ENCODE measurements around the gene ATXN1.

Gene ATXN1

GRCh38 chr6:16727996-16728395 is 33.3 kb downstream of the ATXN1 start:
- H3K9me3 ChIP-seq, result no peaks in the 10 kb centered on the region
- H3K4me3 ChIP-seq, result no peak overlapping the region
- H3K9ac ChIP-seq, result no peak overlapping the region
- no peak for TF ChIP-seq Cebpa-rat (IDR thresholded peaks at IDR 0.05)
- H3K4me1 ChIP-seq, result peaks cover 19% of the 10 kb centered on the region
- H3K27ac ChIP-seq, result no peak overlapping the region
- H3K27me3 ChIP-seq, result no peaks in the 10 kb centered on the region
- H4K20me1 ChIP-seq, result no peaks in the 10 kb centered on the region
- H3K4me2 ChIP-seq, result no peak overlapping the region
- H3K36me3 ChIP-seq, result no peaks in the 10 kb centered on the region

- H3K4me3 ChIP-seq, result no peak overlapping the region
- H3K4me2 ChIP-seq, result no peak overlapping the region
- no peaks in the 10 kb centered on the region for H3K36me3 ChIP-seq
- TF ChIP-seq Cebpa-rat (IDR thresholded peaks at IDR 0.05), result no peak
- H3K9ac ChIP-seq, result no peak overlapping the region
- no peaks in the 10 kb centered on the region for H3K9me3 ChIP-seq
- H3K4me1 ChIP-seq, result no peaks in the 10 kb centered on the region
- no peaks in the 10 kb centered on the region for H3K27me3 ChIP-seq
- no peak overlapping the region for H3K27ac ChIP-seq
- H4K20me1 ChIP-seq, result no peaks in the 10 kb centered on the region
These were observed 36.0 kb downstream of the ATXN1 start for GRCh38 chr6:16725145-16725864.

- H4K20me1 ChIP-seq, result peaks cover 9% of the 10 kb centered on the region; the same call in 1 of the 2 replicates
- TF ChIP-seq Cebpa-rat (IDR thresholded peaks at IDR 0.05), result no peak
- H3K27me3 ChIP-seq, result no peaks in the 10 kb centered on the region
- no peak overlapping the region for H3K4me3 ChIP-seq
- no peaks in the 10 kb centered on the region for H3K9me3 ChIP-seq
- no peak overlapping the region for H3K4me2 ChIP-seq
- H3K9ac ChIP-seq, result no peak overlapping the region
- H3K36me3 ChIP-seq, result no peaks in the 10 kb centered on the region
- no peaks in the 10 kb centered on the region for H3K4me1 ChIP-seq
- no peak overlapping the region for H3K27ac ChIP-seq
These were observed 37.4 kb downstream of the ATXN1 start for GRCh38 chr6:16723826-16724225.

GRCh38 chr6:16723402-16723801 is 37.9 kb downstream of the ATXN1 start:
- H3K36me3 ChIP-seq, result no peaks in the 10 kb centered on the region
- H4K20me1 ChIP-seq, result peaks cover 9% of the 10 kb centered on the region; the same call in 1 of the 2 replicates
- H3K9ac ChIP-seq, result no peak overlapping the region
- no peaks in the 10 kb centered on the region for H3K9me3 ChIP-seq
- TF ChIP-seq Cebpa-rat (IDR thresholded peaks at IDR 0.05), result no peak
- H3K4me2 ChIP-seq, result no peak overlapping the region
- H3K27ac ChIP-seq, result no peak overlapping the region
- no peaks in the 10 kb centered on the region for H3K27me3 ChIP-seq
- no peaks in the 10 kb centered on the region for H3K4me1 ChIP-seq
- H3K4me3 ChIP-seq, result no peak overlapping the region

- Histone ChIP-seq H3K27ac (no peak overlapping the region), H4K20me1 (peaks cover 9% of the 10 kb centered on the region; the same call in 1 of the 2 replicates), H3K9ac (no peak overlapping the region), H3K4me1 (no peaks in the 10 kb centered on the region), H3K4me2 (no peak overlapping the region), H3K27me3 (no peaks in the 10 kb centered on the region), H3K36me3 (no peaks in the 10 kb centered on the region), H3K9me3 (no peaks in the 10 kb centered on the region), H3K4me3 (no peak overlapping the region)
- no peak for TF ChIP-seq Cebpa-rat (IDR thresholded peaks at IDR 0.05)
These were observed 38.6 kb downstream of the ATXN1 start for GRCh38 chr6:16722630-16723029.

GRCh38 chr6:16721977-16722376 is 39.3 kb downstream of the ATXN1 start:
- H3K36me3 ChIP-seq, result no peaks in the 10 kb centered on the region
- no peaks in the 10 kb centered on the region for H3K4me1 ChIP-seq
- H3K27ac ChIP-seq, result no peak overlapping the region
- H3K4me2 ChIP-seq, result no peak overlapping the region
- no peaks in the 10 kb centered on the region for H3K9me3 ChIP-seq
- H3K4me3 ChIP-seq, result no peak overlapping the region
- peaks cover 9% of the 10 kb centered on the region; the same call in 1 of the 2 replicates for H4K20me1 ChIP-seq
- no peaks in the 10 kb centered on the region for H3K27me3 ChIP-seq
- TF ChIP-seq Cebpa-rat (IDR thresholded peaks at IDR 0.05), result no peak
- no peak overlapping the region for H3K9ac ChIP-seq

- no peak for TF ChIP-seq Cebpa-rat (IDR thresholded peaks at IDR 0.05)
- Histone ChIP-seq H3K9me3 (no peaks in the 10 kb centered on the region), H3K36me3 (no peaks in the 10 kb centered on the region), H3K4me3 (no peak overlapping the region), H3K27ac (no peak overlapping the region), H3K9ac (no peak overlapping the region), H3K4me1 (no peaks in the 10 kb centered on the region), H3K4me2 (no peak overlapping the region), H3K27me3 (no peaks in the 10 kb centered on the region), H4K20me1 (peaks cover 9% of the 10 kb centered on the region; the same call in 1 of the 2 replicates)
These were observed 40.4 kb downstream of the ATXN1 start for GRCh38 chr6:16720861-16721260.

GRCh38 chr6:16719488-16719887 is 41.8 kb downstream of the ATXN1 start:
- Histone ChIP-seq H3K4me1 (no peaks in the 10 kb centered on the region), H4K20me1 (peaks cover 9% of the 10 kb centered on the region; the same call in 1 of the 2 replicates), H3K4me3 (no peak overlapping the region), H3K9me3 (no peaks in the 10 kb centered on the region), H3K27ac (no peak overlapping the region), H3K4me2 (no peak overlapping the region), H3K9ac (no peak overlapping the region), H3K36me3 (no peaks in the 10 kb centered on the region), H3K27me3 (no peaks in the 10 kb centered on the region)
- TF ChIP-seq Cebpa-rat (IDR thresholded peaks at IDR 0.05), result no peak

GRCh38 chr6:16718356-16718755 is 42.9 kb downstream of the ATXN1 start:
- Histone ChIP-seq H3K4me2 (no peak overlapping the region), H3K27ac (no peak overlapping the region), H3K27me3 (no peaks in the 10 kb centered on the region), H3K36me3 (no peaks in the 10 kb centered on the region), H3K9ac (no peak overlapping the region), H3K4me3 (no peak overlapping the region), H3K4me1 (no peaks in the 10 kb centered on the region), H3K9me3 (no peaks in the 10 kb centered on the region), H4K20me1 (peaks cover 9% of the 10 kb centered on the region; the same call in 1 of the 2 replicates)
- no peak for TF ChIP-seq Cebpa-rat (IDR thresholded peaks at IDR 0.05)

GRCh38 chr6:16717275-16717942 is 43.9 kb downstream of the ATXN1 start:
- H3K4me3 ChIP-seq, result no peak overlapping the region
- no peaks in the 10 kb centered on the region for H3K9me3 ChIP-seq
- peaks cover 6% of the 10 kb centered on the region for H3K4me1 ChIP-seq
- no peak overlapping the region for H3K4me2 ChIP-seq
- H3K9ac ChIP-seq, result no peak overlapping the region
- no peaks in the 10 kb centered on the region for H3K27me3 ChIP-seq
- no peak overlapping the region for H3K27ac ChIP-seq
- H3K36me3 ChIP-seq, result no peaks in the 10 kb centered on the region
- TF ChIP-seq Cebpa-rat (IDR thresholded peaks at IDR 0.05), result no peak
- peaks cover 9% of the 10 kb centered on the region; the same call in 1 of the 2 replicates for H4K20me1 ChIP-seq

Measured in BLaER1 (cell line).